HepG2 (cell line): ENCODE measurements around the gene FAM222B. TPM values are rescaled to one million over a fixed set of nuclear protein-coding genes. Genes with fewer than 3 reads are reported as not detected.
A peak's percentile ranks its signal among the peaks of the same experiment; 100 is the strongest.

Experiments used
- AGO1 ChIP-seq: fragments of 200-400 bp; formaldehyde crosslinking; IDR thresholded peaks from 2 replicates; pipeline ENCODE4 v1.6.1; 2017; ENCODE audit warnings: mild to moderate bottlenecking, low read depth, low read length, moderate library complexity; ENCODE audit not compliant: poor library complexity, severe bottlenecking
- ATF7-NPFF ChIP-seq: sonication (generic); formaldehyde crosslinking; IDR thresholded peaks from 2 replicates; pipeline ENCODE4 v1.8.1; 2023; ENCODE audit warnings: mild to moderate bottlenecking, low read depth, missing genetic modification reagents, moderate library complexity
- ATM ChIP-seq: fragments of 450-650 bp; IDR thresholded peaks from 2 replicates; pipeline ENCODE4 v1.7.1; 2017; ENCODE audit warnings: mild to moderate bottlenecking, borderline replicate concordance
- BHLHE40 ChIP-seq: IDR thresholded peaks from 2 replicates; pipeline ENCODE4 v1.6.1; 2011; ENCODE audit warnings: low read length, improper control_type of control experiment
- E2F1 ChIP-seq: sonication (generic); formaldehyde crosslinking; IDR thresholded peaks from 2 replicates; pipeline ENCODE4 v1.5.0; 2020; ENCODE audit warnings: missing genetic modification reagents
- HOXA9 ChIP-seq: sonication (generic); formaldehyde crosslinking; IDR thresholded peaks from 2 replicates; pipeline ENCODE4 v1.8.1; 2022; ENCODE audit warnings: missing genetic modification reagents, mild to moderate bottlenecking, moderate library complexity, borderline replicate concordance
- JDP2 ChIP-seq: sonication (generic); formaldehyde crosslinking; IDR thresholded peaks from 2 replicates; pipeline ENCODE4 v1.8.1; 2022; ENCODE audit warnings: missing genetic modification reagents, borderline replicate concordance
- KDM3A ChIP-seq: IDR thresholded peaks from 2 replicates; pipeline ENCODE4 v1.6.1; 2018; ENCODE audit warnings: low read depth, missing compliant biosample characterization
- KLF9 ChIP-seq: IDR thresholded peaks from 2 replicates; pipeline ENCODE4 v1.6.1; 2016; ENCODE audit warnings: low read depth
- NR1H2 ChIP-seq: sonication (generic); formaldehyde crosslinking; IDR thresholded peaks from 2 replicates; pipeline ENCODE4 v1.8.1; 2022; ENCODE audit warnings: low read depth, missing genetic modification reagents, borderline replicate concordance
- RBM22 ChIP-seq: fragments of 200-400 bp; formaldehyde crosslinking; optimal IDR thresholded peaks from 2 replicates; pipeline ENCODE3; 2017; ENCODE audit warnings: mild to moderate bottlenecking, low read length, moderate library complexity
- SALL1 ChIP-seq: sonication (generic); formaldehyde crosslinking; IDR thresholded peaks from 2 replicates; pipeline ENCODE4 v1.8.0; 2022; ENCODE audit warnings: mild to moderate bottlenecking, missing genetic modification reagents
- SIX1 ChIP-seq: sonication (generic); formaldehyde crosslinking; IDR thresholded peaks from 2 replicates; pipeline ENCODE4 v1.4.0; 2020; ENCODE audit warnings: missing genetic modification reagents, borderline replicate concordance
- SP5 ChIP-seq: IDR thresholded peaks from 2 replicates; pipeline ENCODE4 v1.6.1; 2016; ENCODE audit warnings: low read depth, borderline replicate concordance
- TBP ChIP-seq: sonication (generic); formaldehyde crosslinking; IDR thresholded peaks from 2 replicates; pipeline ENCODE4 v1.5.0; 2020; ENCODE audit warnings: missing genetic modification reagents
- TEF ChIP-seq: sonication (generic); formaldehyde crosslinking; IDR thresholded peaks from 2 replicates; pipeline ENCODE4 v1.5.0; 2020; ENCODE audit warnings: missing genetic modification reagents
- WIZ ChIP-seq: sonication (generic); formaldehyde crosslinking; IDR thresholded peaks from 2 replicates; pipeline ENCODE4 v1.5.1; 2020; ENCODE audit warnings: mild to moderate bottlenecking, missing genetic modification reagents
- YEATS4 ChIP-seq: sonication (generic); formaldehyde crosslinking; IDR thresholded peaks from 2 replicates; pipeline ENCODE4 v1.4.0; 2020; ENCODE audit warnings: missing genetic modification reagents, borderline replicate concordance
- ZC3H13 ChIP-seq: sonication (generic); formaldehyde crosslinking; IDR thresholded peaks from 2 replicates; pipeline ENCODE4 v1.8.1; 2023; ENCODE audit warnings: mild to moderate bottlenecking, missing genetic modification reagents, moderate library complexity
- ZNF160 ChIP-seq: sonication (generic); formaldehyde crosslinking; IDR thresholded peaks from 2 replicates; pipeline ENCODE4 v1.8.0; 2022; ENCODE audit warnings: mild to moderate bottlenecking, inconsistent platforms, missing genetic modification reagents
- ZNF253 ChIP-seq: sonication (generic); formaldehyde crosslinking; IDR thresholded peaks from 2 replicates; pipeline ENCODE4 v1.8.0; 2022; ENCODE audit warnings: mild to moderate bottlenecking, missing genetic modification reagents, borderline replicate concordance
- ZNF30 ChIP-seq: sonication (generic); formaldehyde crosslinking; IDR thresholded peaks from 2 replicates; pipeline ENCODE4 v1.5.0; 2020; ENCODE audit warnings: mild to moderate bottlenecking, missing genetic modification reagents
- ZNF432 ChIP-seq: sonication (generic); formaldehyde crosslinking; IDR thresholded peaks from 2 replicates; pipeline ENCODE4 v1.5.0; 2020; ENCODE audit warnings: missing genetic modification reagents, mild to moderate bottlenecking, borderline replicate concordance
- ZNF513 ChIP-seq: sonication (generic); formaldehyde crosslinking; conservative IDR thresholded peaks from 2 replicates; pipeline ENCODE4 v1.5.0; 2020; ENCODE audit warnings: missing genetic modification reagents
- ZNF558 ChIP-seq: sonication (generic); formaldehyde crosslinking; IDR thresholded peaks from 2 replicates; pipeline ENCODE4 v1.9.0; 2022; ENCODE audit warnings: mild to moderate bottlenecking, missing genetic modification reagents, borderline replicate concordance
- ZNF768 ChIP-seq: sonication (generic); formaldehyde crosslinking; IDR thresholded peaks from 2 replicates; pipeline ENCODE4 v1.4.0; 2020; ENCODE audit warnings: missing genetic modification reagents
- ZNF784 ChIP-seq: sonication (generic); formaldehyde crosslinking; IDR thresholded peaks from 2 replicates; pipeline ENCODE4 v1.5.1; 2020; ENCODE audit warnings: missing genetic modification reagents, mild to moderate bottlenecking, borderline replicate concordance
- ZSCAN12 ChIP-seq: sonication (generic); formaldehyde crosslinking; IDR thresholded peaks from 2 replicates; pipeline ENCODE4 v1.9.0; 2021; ENCODE audit warnings: mild to moderate bottlenecking, missing genetic modification reagents
- polyA plus RNA-seq, 8 experiments: library from polyadenylated mRNA; depleted of rRNA in 3 of 8; stranded (reverse) in 7 of 8; unstranded in 1 of 8; fragments of >200 nt; fragmentation: Illumina TruSeq in 4 of 8; extraction: Trizol in 4 of 8; gene quantifications; 2 replicates each; pipeline versions ENCODE4 v1.2.1 to v1.2.3, GENCODE V29; 2011 to 2016; ENCODE audit warnings: low read depth in 4 of 8, missing spikeins in 1 of 8, mixed read lengths in 1 of 8; ENCODE audit not compliant: insufficient read depth in 1 of 8
- total RNA-seq, 5 experiments: library from RNA; depleted of rRNA; stranded (reverse); fragments of >200 nt; fragmentation: Illumina TruSeq; extraction: Trizol; gene quantifications; 2 replicates each; pipeline ENCODE4 v1.2.3, GENCODE V29; 2016; ENCODE audit warnings: low read depth in 1 of 5

The FAM222B gene
- total and polyA plus RNA-seq, 2 of the 13 experiments (the other 11 are each of a cell fraction or from before 2014, with no cell fraction given) = 3.5 to 7.3 TPM

GRCh38 chr17:28720247-28720996 is 122.2 kb downstream of the FAM222B start (continued):
- no peak for TF ChIP-seq NR1H2 (CRISPR knock-in tag)
- no peak for TF ChIP-seq ZC3H13 (CRISPR knock-in tag)
- TF ChIP-seq ATM = no peak
- no peak for TF ChIP-seq KLF9 (CRISPR knock-in tag)
- TF ChIP-seq SP5 (CRISPR knock-in tag) = no peak
- no peak for TF ChIP-seq ZNF30 (CRISPR knock-in tag)
- no peak for TF ChIP-seq KDM3A (CRISPR knock-in tag)
- TF ChIP-seq ZNF558 = 0 out of 2 replicates have a peak, but pooled peaks have one; percentile 27
- no peak for TF ChIP-seq JDP2 (CRISPR knock-in tag)
- TF ChIP-seq RBM22 = peak; percentile 10
- no peak for TF ChIP-seq HOXA9 (CRISPR knock-in tag)
- TF ChIP-seq ZNF513 (CRISPR knock-in tag) = no peak
- no peak for TF ChIP-seq ZNF160 (CRISPR knock-in tag)
- TF ChIP-seq WIZ (CRISPR knock-in tag) = no peak
- no peak for TF ChIP-seq TBP (CRISPR knock-in tag)
- 0 out of 2 replicates have a peak, but pooled peaks have one; percentile 7 for TF ChIP-seq ZNF253 (CRISPR knock-in tag)
- 0 out of 2 replicates have a peak, but pooled peaks have one; percentile 0 for TF ChIP-seq YEATS4 (CRISPR knock-in tag)
- TF ChIP-seq AGO1 = no peak
- TF ChIP-seq BHLHE40 = no peak
- TF ChIP-seq ZSCAN12 (CRISPR knock-in tag) = no peak
- no peak for TF ChIP-seq ZNF432
- TF ChIP-seq E2F1 (CRISPR knock-in tag) = no peak
- no peak for TF ChIP-seq SIX1 (CRISPR knock-in tag)
- TF ChIP-seq SALL1 (CRISPR knock-in tag) = 0 out of 2 replicates have a peak, but pooled peaks have one; percentile 32
- TF ChIP-seq ZNF784 (CRISPR knock-in tag) = no peak
- TF ChIP-seq ZNF768 (CRISPR knock-in tag) = no peak
- TF ChIP-seq TEF (CRISPR knock-in tag) = no peak
- no peak for TF ChIP-seq ATF7-NPFF (CRISPR knock-in tag)
